Right cardiac atrium (tissue), 5 donors: ENCODE measurements around the gene DGKG. TPM values are rescaled to one million over a fixed set of nuclear protein-coding genes. Genes with fewer than 3 reads are reported as not detected.

Experiments used
- ATAC-seq, 2 donors: fragments of 200-7000 bp; cut with Tn5 transposase; one replicate each; pipeline versions ENCODE4 v1.8.0 to v1.9.1; 2020; ENCODE audit warnings: moderate library complexity in 2 of 2, mild to moderate bottlenecking in 1 of 2
- DNase-seq, 3 donors: peaks; one replicate each; pipeline ENCODE4 v3.0.0-alpha.2; 2020
- H3K27ac ChIP-seq: one replicate; pipeline ENCODE4 v1.5.1; 2013; ENCODE audit warnings: mild to moderate bottlenecking, low read length, control low read depth, moderate library complexity
- H3K27me3 ChIP-seq: one replicate; pipeline ENCODE4 v1.6.1; 2013; ENCODE audit not compliant: control insufficient read depth, insufficient read depth
- H3K4me1 ChIP-seq: one replicate; pipeline ENCODE4 v1.6.1; 2013; ENCODE audit warnings: low read length; ENCODE audit not compliant: control insufficient read depth, insufficient read depth
- H3K4me3 ChIP-seq: one replicate; pipeline ENCODE4 v1.5.1; 2013; ENCODE audit warnings: low read length, control low read depth
- H3K9me3 ChIP-seq: one replicate; pipeline ENCODE4 v1.6.1; 2013; ENCODE audit warnings: low read length; ENCODE audit not compliant: control insufficient read depth
- WGBS: extraction: QIAGEN DNeasy Blood & Tissue Kit; methylation state at CpG from one replicate; pipeline ENCODE4 v1.1.7; 2013; 5-methylcytosine and 5-hydroxymethylcytosine counted together
- intact Hi-C, 4 donors: fragments of 100-400 bp; cut with DNase I; formaldehyde crosslinking; loops; one replicate each; pipeline versions ENCODE4 v1.11.0 to v1.14.0; 2022 to 2023
- polyA plus RNA-seq: library from polyadenylated mRNA; stranded (reverse); fragments of 200-250 nt; gene quantifications from one replicate; pipeline ENCODE4 v1.2.3, GENCODE V29; 2013
- total RNA-seq, 4 donors: library from RNA; stranded (reverse); fragmentation: NEBNext Ultra II Directional; extraction: Animal tissue kit (Norgen Biotek cat#: 25700); gene quantifications; one replicate each; pipeline ENCODE4 v1.2.1, GENCODE V29; 2021
- donor health status: healthy with polysubstance abuse.
- donor health status: DM: no; HTN: yes; CAD: no.
- donor health status: DM: no; HTN: no; CAD: no.
- donor health status: DM: no; HTN: yes; CAD: no; lungs with severe emphysema.
- donor health status: DM: yes; HTN: yes; CAD: no.

DGKG gene
- total and polyA plus RNA-seq, 5 donors, result 4.5 to 23.6 (median 16.2) TPM

DNA sequence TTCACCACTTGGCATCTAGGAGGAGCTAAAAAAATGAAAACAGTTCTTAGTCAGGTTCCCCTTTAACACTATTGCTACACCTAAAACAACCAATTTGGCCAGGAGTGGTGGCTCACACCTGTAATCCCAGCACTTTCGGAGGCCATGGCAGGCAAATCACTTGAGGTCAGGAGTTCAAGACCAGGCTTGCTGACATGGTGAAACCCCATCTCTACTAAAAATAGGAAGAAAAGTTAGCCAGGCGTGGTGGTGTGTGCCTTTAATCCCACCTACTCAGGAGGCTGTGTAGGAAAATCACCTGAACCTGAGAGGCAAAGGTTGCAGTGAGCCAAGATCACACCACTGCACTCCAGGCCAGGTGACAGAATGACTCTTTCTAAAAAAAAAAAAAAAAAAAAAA lies 124.1 kb downstream of the DGKG start:
- no peak overlapping the region for H3K4me3 ChIP-seq
- WGBS, result 92% methylated on average over 2 of the region's 2 CpGs
- no peak for DNase-seq
- no peak overlapping the region for H3K27ac ChIP-seq
- no peak for ATAC-seq
- no peaks in the 10 kb centered on the region for H3K9me3 ChIP-seq
- H3K4me1 ChIP-seq, result peaks cover 5% of the 10 kb centered on the region
- no peaks in the 10 kb centered on the region for H3K27me3 ChIP-seq
- intact Hi-C loops, result no loop called here

DNA sequence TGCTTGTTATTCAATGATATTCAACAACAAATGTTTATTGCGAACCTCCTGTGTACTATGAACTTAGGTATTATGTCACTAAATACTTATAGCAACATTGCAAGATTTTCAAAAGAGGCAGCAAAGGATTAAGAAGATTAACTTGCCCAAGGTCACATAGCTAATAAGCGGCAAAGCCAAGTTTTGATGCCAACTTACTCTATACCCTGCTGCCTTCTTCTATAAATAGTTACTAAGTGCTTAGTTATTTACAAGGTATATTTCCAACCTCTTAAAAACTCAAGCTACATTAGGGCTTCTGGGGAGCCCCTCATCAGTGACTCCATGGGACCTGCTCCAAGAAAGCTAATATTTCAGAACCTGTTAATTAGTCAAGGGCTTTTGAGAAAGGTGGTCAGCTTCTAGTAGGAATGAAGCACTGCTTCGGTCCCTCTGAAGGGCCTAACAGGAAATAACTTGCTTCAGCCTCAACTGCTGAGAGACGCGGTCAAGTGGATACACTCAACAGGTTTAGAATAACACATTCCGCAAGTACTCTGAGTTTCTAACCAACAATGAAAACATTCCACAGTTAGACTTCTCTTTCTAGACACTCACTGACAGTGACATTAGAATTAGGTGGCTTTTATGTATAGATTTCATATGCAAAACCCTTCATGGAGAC lies 125.5 kb downstream of the DGKG start:
- 72% methylated on average over 6 of the region's 6 CpGs for WGBS
- Histone ChIP-seq H3K9me3 (no peaks in the 10 kb centered on the region), H3K4me3 (no peak overlapping the region), H3K27me3 (no peaks in the 10 kb centered on the region), H3K4me1 (peaks cover 5% of the 10 kb centered on the region), H3K27ac (peak overlapping the region; percentile 64)
- DNase-seq (no peak), ATAC-seq (peak; percentile 38 to 71)
- intact Hi-C loops, result no loop called here

DNA sequence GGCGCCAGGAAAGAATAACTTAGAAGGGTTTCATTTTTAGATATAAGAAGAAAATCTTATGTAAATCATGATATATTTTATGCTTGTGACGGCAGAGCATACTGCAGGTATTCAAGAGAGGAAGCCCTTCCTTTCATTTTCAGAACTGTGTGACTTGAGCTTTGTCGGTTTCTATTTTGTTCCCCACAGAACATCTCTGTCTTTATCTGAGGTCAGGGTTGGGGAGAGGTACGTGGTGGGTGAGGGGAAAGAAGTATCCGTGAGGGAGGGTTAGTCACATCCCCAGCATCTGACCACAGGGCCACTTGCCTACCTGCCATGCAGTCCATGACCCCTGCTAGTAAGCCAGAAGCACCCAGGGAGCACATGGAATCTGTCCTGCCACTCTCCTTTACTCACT lies 126.5 kb downstream of the DGKG start:
- H3K9me3 ChIP-seq, result no peaks in the 10 kb centered on the region
- peaks cover 5% of the 10 kb centered on the region for H3K4me1 ChIP-seq
- intact Hi-C loops, result no loop called here
- H3K27ac ChIP-seq, result peak overlapping the region; percentile 61
- DNase-seq (no peak), ATAC-seq (peak in 1 of 2 donors; percentile 22)
- WGBS, result 60% methylated on average over 5 of the region's 5 CpGs
- H3K27me3 ChIP-seq, result no peaks in the 10 kb centered on the region
- H3K4me3 ChIP-seq, result no peak overlapping the region

DNA sequence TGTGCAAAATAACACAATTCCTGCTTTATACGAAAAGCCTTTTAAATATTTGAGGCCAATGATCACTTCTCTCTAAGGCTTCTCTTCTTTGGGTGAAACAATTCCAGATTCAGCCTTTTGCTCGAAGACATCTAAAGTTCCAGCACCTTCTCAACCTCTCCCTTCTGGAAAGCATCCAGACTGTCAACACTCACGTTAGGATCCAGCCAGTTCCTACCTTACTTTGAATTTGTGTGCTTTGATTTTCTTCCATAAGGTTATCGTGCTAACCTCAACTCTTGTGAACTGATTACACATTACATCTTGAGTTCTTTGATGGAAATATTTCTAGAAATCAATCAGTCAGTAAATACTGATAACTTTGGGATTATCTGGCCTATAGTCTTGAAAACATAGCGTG lies 127.9 kb downstream of the DGKG start:
- ATAC-seq (no peak), DNase-seq (no peak)
- no peaks in the 10 kb centered on the region for H3K9me3 ChIP-seq
- peaks cover 3% of the 10 kb centered on the region for H3K4me1 ChIP-seq
- no peak overlapping the region for H3K4me3 ChIP-seq
- 63% methylated on average over 5 of the region's 5 CpGs for WGBS
- intact Hi-C loops, result no loop called here
- no peak overlapping the region for H3K27ac ChIP-seq
- H3K27me3 ChIP-seq, result no peaks in the 10 kb centered on the region

DNA sequence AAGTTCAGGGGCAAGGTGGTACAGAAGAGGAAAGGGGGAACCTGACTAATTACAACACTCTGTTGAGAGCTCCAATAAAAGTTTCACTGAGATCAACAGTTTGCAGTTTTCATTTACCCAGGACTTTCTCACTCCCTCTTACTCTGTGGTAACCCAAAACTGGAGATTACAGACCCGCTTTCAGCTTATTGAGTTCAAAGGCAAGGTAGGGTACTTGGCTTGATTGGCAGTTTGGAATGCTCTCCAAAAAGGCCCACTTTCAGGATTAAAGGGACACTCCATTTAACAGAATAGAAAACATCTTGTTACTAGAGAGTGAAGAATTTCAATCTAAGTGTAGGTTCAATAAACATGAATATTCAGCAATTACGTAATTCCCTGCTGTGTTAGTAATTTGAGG lies 135.6 kb downstream of the DGKG start:
- intact Hi-C loops, result loop anchor here in 1 of 4 donors (10.0 kb wide), 1 partner anchor 122 kb away; the partner anchor contains the start of gene ETV5
- 95% methylated on average over 2 of the region's 2 CpGs for WGBS

DNA sequence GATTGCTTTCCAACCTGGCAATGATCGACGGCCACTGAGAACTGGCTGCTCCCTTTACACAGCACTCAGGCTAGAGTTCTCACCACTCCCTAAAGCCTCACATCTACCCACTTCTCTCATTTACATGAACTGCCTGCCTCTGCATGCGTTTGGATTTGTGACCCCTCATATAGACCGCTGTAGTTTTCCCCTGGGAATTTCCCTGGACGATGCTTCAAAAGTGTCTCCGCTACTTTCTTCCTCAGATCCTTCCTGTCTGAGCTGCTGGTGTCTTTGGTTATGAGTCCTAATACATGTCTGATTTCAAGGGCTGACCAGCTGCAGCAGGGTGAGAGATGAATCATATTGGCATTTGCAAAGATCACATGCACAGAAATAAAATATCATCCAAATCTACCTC lies 136.4 kb downstream of the DGKG start:
- WGBS, result 62% methylated on average over 6 of the region's 6 CpGs
- H3K9me3 ChIP-seq, result no peaks in the 10 kb centered on the region
- no peaks in the 10 kb centered on the region for H3K4me1 ChIP-seq
- intact Hi-C loops, result loop anchor here in 1 of 4 donors (10.0 kb wide), 1 partner anchor 121 kb away; the partner anchor contains the start of gene ETV5
- ATAC-seq (no peak), DNase-seq (no peak)
- H3K27me3 ChIP-seq, result no peaks in the 10 kb centered on the region
- no peak overlapping the region for H3K4me3 ChIP-seq
- no peak overlapping the region for H3K27ac ChIP-seq

More for the DNA sequence above, 135.6 kb downstream of the DGKG start:
- H3K27me3 ChIP-seq, result no peaks in the 10 kb centered on the region
- no peak for DNase-seq
- H3K27ac ChIP-seq, result no peak overlapping the region
- H3K9me3 ChIP-seq, result no peaks in the 10 kb centered on the region
- no peak overlapping the region for H3K4me3 ChIP-seq
- ATAC-seq, result no peak
- no peaks in the 10 kb centered on the region for H3K4me1 ChIP-seq

DNA sequence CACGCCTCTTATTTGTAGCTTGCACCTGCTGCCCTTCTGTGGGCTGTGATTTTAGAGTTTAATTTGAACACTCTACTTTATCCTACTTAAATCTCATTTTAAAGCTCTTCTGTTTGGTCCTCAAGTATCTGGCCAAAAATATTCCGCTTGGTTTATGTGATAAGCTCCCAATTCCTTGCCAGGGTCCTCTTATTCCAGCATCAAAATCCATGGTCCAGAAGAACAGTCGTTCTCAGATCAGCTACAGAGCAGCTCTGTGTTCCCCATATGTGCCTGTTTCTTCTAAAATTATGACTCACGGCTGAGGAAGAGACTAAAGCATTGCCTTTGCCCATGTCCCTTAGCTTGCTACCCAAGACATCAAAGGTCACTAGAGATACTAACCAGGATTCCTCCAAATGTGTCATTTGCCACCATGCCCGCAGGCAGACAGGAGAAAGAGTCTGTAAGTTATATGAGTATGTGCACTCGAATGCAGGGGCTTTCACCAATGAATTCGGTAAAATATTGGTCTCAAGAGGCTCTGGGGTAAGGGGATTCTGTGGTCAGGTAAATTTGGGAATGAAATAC lies 137.9 kb downstream of the DGKG start:
- Histone ChIP-seq H3K27ac (no peak overlapping the region), H3K4me1 (no peaks in the 10 kb centered on the region)

DNA sequence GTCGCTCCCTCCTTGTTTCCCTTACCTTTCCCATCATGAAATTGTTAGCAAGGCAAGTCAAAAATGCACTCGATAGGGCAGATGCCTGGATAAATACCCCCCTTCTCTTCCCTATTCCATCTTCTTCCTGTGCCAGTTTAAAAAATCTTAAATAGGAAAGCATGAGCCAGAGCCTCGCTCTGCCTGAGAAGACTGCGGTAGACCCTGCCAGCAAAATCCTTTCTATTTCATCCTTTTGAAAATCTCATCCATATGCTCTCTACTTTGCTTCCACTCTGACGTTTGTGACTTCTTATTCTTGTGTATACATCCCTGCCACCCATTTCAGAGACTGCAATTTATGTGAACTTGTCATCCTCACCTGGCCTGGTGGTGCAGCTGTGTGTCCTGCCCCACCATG lies 138.6 kb downstream of the DGKG start:
- 82% methylated on average over 5 of the region's 5 CpGs for WGBS
- no peaks in the 10 kb centered on the region for H3K27me3 ChIP-seq
- no peaks in the 10 kb centered on the region for H3K9me3 ChIP-seq
- no peaks in the 10 kb centered on the region for H3K4me1 ChIP-seq
- DNase-seq (no peak), ATAC-seq (no peak)
- no peak overlapping the region for H3K4me3 ChIP-seq
- intact Hi-C loops, result loop anchor here in 1 of 4 donors (10.0 kb wide), 1 partner anchor 119 kb away; the partner anchor contains the start of gene ETV5
- H3K27ac ChIP-seq, result no peak overlapping the region

More for the DNA sequence above, 137.9 kb downstream of the DGKG start:
- H3K27me3 ChIP-seq, result no peaks in the 10 kb centered on the region
- H3K4me3 ChIP-seq, result no peak overlapping the region
- H3K9me3 ChIP-seq, result no peaks in the 10 kb centered on the region
- ATAC-seq (no peak), DNase-seq (no peak)
- 80% methylated on average over 7 of the region's 7 CpGs for WGBS
- intact Hi-C loops, result loop anchor here in 1 of 4 donors (10.0 kb wide), 1 partner anchor 119 kb away; the partner anchor contains the start of gene ETV5

DNA sequence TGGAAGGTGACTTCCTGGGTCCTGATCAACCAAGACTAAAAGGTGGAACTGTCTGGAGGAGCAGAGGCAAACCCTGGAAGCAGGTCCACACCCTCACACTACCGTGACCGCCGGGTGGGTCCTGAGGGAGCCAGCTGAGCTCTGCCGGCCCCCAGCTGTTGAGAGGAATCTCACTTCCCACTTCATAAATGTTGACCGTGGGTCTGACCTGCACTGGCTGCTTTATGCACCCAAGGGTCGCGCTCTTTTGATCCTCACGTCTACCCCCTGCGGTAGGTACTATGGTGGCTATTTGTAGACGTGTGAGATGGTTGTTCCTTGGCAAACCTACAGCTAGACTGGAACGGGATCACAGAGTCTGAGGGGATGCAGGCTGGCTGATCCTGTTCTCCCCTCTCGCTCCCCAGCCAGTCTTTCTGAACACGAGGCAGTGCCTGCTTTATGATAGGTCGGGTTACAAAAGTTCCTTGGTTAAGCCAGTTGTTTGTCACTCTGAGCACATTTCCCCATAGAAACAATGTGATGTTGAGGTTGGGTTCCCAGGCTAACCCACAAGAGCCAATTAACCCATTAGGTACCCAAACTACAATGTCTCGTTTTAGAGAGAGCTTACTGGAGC lies 140.2 kb downstream of the DGKG start:
- Histone ChIP-seq H3K9me3 (no peaks in the 10 kb centered on the region), H3K4me3 (no peak overlapping the region), H3K4me1 (no peaks in the 10 kb centered on the region), H3K27ac (no peak overlapping the region), H3K27me3 (no peaks in the 10 kb centered on the region)
- ATAC-seq, result peak; percentile 25 to 34
- DNase-seq, result no peak
- WGBS, result 52% methylated on average over 15 of the region's 15 CpGs
- intact Hi-C loops, result loop anchor here in 1 of 4 donors (10.0 kb wide), 1 partner anchor 117 kb away; the partner anchor contains the start of gene ETV5

DNA sequence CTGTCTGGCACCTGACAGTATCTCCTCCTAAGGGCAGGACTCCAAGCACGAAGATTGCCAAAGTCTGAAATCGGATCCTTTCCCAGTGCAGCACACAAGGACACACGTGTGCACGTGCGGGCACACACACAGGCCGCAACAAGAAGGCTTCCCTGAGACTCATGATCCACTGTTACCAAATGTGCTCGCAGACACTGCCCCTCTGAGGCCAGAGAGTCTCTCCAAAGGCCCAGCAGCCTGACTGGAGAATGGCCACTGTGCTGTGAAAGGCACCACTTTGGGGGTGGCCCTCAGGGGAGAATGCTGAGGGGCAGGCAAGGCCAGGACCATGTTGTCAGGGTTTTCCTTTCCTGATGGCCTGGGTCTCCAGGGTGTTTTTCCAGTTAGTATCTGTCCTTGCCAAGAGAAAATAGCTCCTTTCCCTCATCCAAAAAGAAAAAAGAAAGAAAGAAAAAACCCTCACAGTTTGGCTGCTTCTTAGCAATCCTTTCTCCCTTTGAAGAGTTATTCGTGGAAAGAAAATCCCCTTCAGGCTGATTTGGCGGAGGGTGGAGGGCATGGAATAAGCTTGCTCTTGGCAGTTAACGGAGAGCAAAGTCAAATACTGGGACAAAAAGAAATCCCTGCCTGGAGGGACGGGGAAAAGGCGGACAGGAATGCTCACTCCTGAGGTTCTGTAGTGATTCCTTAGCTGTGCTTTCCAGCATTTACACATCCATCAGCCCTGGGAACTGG lies 141.0 kb downstream of the DGKG start:
- H3K4me3 ChIP-seq, result no peak overlapping the region
- 51% methylated on average over 12 of the region's 12 CpGs for WGBS
- no peaks in the 10 kb centered on the region for H3K27me3 ChIP-seq
- no peaks in the 10 kb centered on the region for H3K4me1 ChIP-seq
- DNase-seq (peak in 1 of 3 donors; percentile 62), ATAC-seq (peak; percentile 36 to 58)
- peak overlapping the region; percentile 49 for H3K27ac ChIP-seq
- no peaks in the 10 kb centered on the region for H3K9me3 ChIP-seq
- intact Hi-C loops, result loop anchor here in 1 of 4 donors (10.0 kb wide), 1 partner anchor 116 kb away; the partner anchor contains the start of gene ETV5
